Stimulated activated CD4-positive, alpha-beta T cell treated with anti-CD3 and anti-CD28 coated beads, Interleukin-15, amount 100 ng/mL, for 1 hour (primary cell): ENCODE data around the gene HMGB1.
A peak's percentile ranks its signal among the peaks of the same experiment; 100 is the strongest.
"Not testable (repeated sequence)": the region's sequence is repeated elsewhere in the genome, so short reads cannot be mapped to it uniquely, and the experiment has no call there.

Experiments
- DNase-seq, 2 donors: peaks; one replicate each; pipeline ENCODE4 v3.0.0-alpha.2; 2020; ENCODE audit warnings: low read depth in 1 of 2, low spot score in 1 of 2

Gene HMGB1

GRCh38 chr13:30466841-30467252, 1.1 kb upstream of the HMGB1 start:
- DNase-seq, result no peak

- DNase-seq, result no peak
Measured at GRCh38 chr13:30466358-30466714, 600 bp upstream of the HMGB1 start.

- DNase-seq, result no peak
Measured at GRCh38 chr13:30465343-30465592, 468 bp downstream of the HMGB1 start.

GRCh38 chr13:30464496-30465342, 1.0 kb downstream of the HMGB1 start:
- DNase-seq, result peak; percentile 52 to 75

- peak; percentile 45 to 53 for DNase-seq
Measured at GRCh38 chr13:30463787-30464495, 1.8 kb downstream of the HMGB1 start.

GRCh38 chr13:30461279-30462066, 4.3 kb downstream of the HMGB1 start:
- not testable (repeated sequence) for DNase-seq

DNA sequence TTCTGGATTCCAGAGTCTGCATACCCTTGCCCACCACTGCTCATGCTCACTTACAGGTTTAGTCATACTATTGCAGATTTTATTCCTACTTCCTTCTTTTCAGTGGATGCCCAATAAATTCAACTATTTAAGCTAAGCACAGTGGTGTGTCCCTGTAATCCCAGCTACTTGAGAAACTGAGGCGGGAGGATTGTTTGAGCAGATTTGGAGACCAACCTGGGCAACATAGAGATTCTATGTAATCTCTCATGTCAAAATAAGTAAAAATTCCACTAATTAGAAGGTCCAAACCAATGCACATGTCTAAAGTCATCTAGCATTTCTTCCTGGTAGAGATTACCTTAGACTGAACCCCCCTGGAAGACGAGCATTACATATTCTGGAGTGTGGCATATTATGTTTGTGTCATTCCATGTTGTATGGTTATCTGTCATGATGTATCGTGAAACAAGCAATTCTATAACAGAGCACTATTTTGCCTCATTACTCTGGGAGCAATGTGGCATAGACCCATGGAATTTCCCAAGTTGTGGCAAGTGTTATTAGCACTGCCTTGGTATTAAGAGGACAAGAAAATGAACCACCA, 8.3 kb downstream of the HMGB1 start:
- no peak for DNase-seq

- no peak for DNase-seq
Measured at GRCh38 chr13:30456290-30456689, 9.4 kb downstream of the HMGB1 start.

DNA sequence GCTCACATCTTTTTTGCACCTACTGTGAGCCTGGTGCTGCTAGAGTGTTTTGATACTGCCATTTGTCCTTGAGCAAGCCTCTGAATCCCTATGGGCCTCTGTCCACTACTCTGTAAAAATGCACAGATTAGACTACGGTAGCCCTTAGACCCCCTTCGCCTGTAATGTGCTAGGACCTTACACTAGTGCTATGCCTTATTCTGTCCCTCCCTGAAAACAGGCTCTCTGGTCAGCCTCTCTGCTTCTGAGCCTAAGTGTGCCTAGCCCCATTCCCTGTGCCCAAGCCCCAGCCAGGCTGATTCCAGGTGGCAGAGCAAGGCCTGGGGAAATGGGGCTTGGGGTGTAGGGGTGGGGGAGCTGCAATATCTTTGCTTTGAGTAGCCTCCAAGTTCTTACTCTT, 10.7 kb downstream of the HMGB1 start:
- DNase-seq, result no peak

DNA sequence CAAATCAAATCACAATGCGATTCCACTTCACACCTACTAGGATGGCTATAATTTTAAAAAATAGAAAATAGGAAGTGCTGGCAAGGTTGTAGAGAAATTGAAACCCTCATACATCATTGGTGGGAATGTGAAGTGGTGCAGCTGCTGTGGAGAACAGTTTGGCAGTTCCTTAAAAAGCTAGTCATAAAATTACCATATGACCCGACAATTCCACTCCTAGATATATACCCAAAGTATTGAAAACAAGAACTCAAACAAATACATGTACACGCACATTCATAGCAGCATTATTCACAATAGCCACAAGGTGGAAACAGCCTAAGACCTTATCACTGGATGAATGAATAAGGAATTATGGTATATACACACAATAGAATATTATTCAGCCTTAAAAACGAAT, 12.0 kb downstream of the HMGB1 start:
- DNase-seq, result no peak

GRCh38 chr13:30451476-30451875, 14.3 kb downstream of the HMGB1 start:
- DNase-seq, result not testable (repeated sequence)

GRCh38 chr13:30450066-30450465, 15.7 kb downstream of the HMGB1 start:
- no peak for DNase-seq

- no peak for DNase-seq
Measured at GRCh38 chr13:30448441-30448840, 17.3 kb downstream of the HMGB1 start.

GRCh38 chr13:30446126-30446500, 19.6 kb downstream of the HMGB1 start:
- no peak for DNase-seq

- DNase-seq, result no peak
Measured at GRCh38 chr13:30443957-30444404, 21.8 kb downstream of the HMGB1 start.

- not testable (repeated sequence) for DNase-seq
Measured at GRCh38 chr13:30443491-30443890, 22.2 kb downstream of the HMGB1 start.

- no peak for DNase-seq
Measured at GRCh38 chr13:30442926-30443325, 22.8 kb downstream of the HMGB1 start.

DNA sequence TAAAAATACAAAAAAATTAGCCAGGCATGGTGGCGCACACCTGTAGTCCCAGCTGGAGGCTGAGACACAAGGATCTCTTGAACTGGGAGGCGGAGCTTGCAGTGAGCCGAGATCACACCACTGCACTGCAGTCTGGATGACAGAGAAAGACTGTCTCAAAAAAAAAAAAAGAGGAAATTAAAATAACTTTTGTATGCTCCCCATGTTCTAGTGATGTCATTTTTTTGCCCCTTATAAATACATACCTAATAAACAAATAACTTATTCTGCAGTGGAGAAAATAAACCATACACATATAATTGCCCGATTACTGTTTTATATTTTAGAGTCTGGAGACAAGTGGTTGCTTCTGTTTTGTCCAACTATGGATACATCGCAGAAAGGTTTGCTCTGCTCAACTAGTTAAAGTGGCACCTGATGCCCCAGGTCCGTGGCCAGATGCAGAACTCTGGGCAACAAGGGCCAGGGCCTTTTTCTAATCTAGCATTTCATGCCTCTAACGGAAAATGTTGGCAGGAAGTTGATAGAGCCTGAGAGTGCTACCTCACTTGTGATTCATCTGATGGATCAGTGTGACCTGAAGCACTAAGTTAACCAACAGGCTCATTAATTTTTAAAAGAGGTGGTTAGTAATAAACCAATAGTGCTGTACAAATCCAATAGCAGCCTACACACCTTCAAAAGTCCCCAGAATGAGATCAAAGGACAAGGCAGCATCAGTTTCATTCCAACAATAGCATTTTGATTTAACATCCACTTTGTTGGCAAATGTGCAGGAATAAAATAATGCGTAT, 24.6 kb downstream of the HMGB1 start:
- no peak for DNase-seq

- DNase-seq, result no peak
Measured at GRCh38 chr13:30438286-30438685, 27.4 kb downstream of the HMGB1 start.

DNA sequence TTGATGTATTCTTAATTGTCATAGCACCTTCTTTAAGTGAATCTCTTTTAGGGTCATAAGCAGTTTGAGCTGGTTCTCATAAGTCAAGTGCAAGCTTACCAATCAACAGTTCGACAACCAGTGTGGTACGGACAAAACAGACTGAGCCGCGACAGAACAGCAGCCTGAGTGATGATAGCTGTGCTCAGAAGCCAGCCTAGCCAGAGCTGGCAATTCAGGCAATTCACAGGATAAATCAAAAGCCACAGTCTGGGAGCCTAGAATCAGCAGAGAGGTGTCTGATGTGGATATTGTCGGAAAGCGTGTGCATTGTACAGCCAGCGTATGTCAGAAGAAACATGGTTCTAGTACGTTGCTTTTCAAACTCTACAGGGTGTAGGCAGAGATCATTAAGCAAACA, 28.6 kb downstream of the HMGB1 start:
- no peak for DNase-seq

GRCh38 chr13:30435911-30436451, 29.8 kb downstream of the HMGB1 start:
- no peak for DNase-seq
